ENCODE measurements around the gene KDM1A.

Gene KDM1A

GRCh38 chr1:23066075-23066474 is 46.8 kb downstream of the KDM1A start:
- DNase-seq (ENCODE audit: low spot score) (no peak), FAIRE-seq (no peak)

DNA sequence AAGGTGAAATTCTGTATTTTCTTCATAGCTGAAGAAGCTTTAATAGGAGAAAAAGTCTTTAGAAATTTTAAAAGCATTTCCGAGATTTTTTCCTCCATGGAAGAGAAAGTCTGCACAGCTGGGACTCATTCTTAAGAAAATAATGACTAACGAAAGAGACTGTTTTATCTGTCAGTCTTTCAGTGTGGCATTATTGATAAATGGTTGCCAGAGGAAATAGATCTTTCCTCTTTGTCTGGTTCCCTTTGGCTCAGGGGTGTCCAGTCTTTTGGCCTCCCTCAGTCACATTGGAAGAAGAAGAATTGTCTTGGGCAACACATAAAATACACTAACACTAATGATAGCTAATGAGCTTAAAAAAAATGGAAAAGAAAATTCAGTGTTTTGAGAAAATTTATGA is 49.9 kb downstream of the KDM1A start:
- FAIRE-seq, result no peak
- DNase-seq (ENCODE audit: low spot score), result no peak

DNA sequence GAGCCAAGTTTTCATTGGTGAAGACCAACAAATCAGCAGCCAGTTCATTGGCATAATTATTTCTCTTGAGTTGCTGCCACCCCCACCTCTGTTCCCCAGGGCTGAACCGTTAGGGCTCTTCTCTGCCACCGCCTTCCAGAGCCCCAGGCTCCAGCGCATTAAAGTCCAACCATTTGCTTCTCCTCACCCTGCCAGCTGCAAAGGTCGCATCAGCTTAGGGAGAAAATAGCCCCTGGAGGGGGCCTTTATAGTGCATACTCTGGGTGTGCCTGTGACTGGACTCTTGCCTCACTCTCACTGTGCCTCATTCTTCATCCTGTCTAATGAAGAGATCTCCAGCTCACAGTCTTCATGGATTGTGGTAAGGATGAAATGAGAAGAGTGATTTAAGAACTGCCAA is 50.4 kb downstream of the KDM1A start:
- DNase-seq (ENCODE audit: low spot score) (no peak), FAIRE-seq (no peak)

GRCh38 chr1:23074012-23074411 is 54.7 kb downstream of the KDM1A start:
- no peak for FAIRE-seq
- DNase-seq (ENCODE audit: low spot score), result no peak

GRCh38 chr1:23079025-23079424 is 59.8 kb downstream of the KDM1A start:
- no peak for DNase-seq (ENCODE audit: low spot score)
- no peak for FAIRE-seq

GRCh38 chr1:23080885-23081284 is 61.6 kb downstream of the KDM1A start:
- no peak for DNase-seq (ENCODE audit: low spot score)
- FAIRE-seq, result no peak

DNA sequence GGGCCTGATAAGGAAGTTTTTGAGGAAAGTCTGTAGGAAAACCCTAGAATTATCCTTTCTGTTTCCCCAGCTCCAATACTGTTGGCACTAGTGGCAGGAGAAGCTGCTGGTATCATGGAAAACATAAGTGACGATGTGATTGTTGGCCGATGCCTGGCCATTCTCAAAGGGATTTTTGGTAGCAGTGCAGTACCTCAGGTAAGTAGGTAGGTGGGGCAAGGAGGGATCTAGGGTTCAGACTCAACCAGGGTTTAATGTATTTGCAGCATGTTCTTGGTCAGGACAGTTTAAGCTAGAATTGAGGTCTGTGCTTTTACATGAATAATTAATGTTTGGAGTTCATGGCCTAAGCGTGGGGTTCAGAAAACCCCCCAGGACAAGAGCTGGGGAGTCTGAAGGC is 62.1 kb downstream of the KDM1A start:
- FAIRE-seq (no peak), DNase-seq (ENCODE audit: low spot score) (peak; percentile 18)

GRCh38 chr1:23083714-23084480 is 64.6 kb downstream of the KDM1A start:
- FAIRE-seq (no peak), DNase-seq (ENCODE audit: low spot score) (no peak)

GRCh38 chr1:23084880-23085279 is 65.6 kb downstream of the KDM1A start:
- FAIRE-seq (no peak), DNase-seq (ENCODE audit: low spot score) (no peak)

DNA sequence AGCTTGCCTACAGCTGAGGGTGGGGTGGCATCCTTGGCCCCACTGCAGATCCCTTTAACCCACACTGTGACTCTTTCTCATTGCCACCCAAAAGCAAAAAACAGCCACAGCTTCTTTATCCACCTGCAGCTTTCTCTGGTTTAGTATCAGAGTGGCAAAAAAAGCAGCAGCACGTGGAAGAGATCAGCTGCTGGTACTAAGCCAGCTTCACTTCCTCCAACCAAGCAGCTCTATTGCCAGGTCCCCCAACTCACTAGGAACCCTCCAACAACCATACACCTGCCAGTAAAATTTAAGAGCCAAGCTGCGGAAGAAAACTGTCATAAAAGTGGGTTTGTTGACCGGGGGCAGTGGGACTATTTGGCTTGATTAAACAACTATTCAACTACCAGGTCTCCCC is 66.4 kb downstream of the KDM1A start:
- DNase-seq (ENCODE audit: low spot score), result no peak
- FAIRE-seq, result no peak

- DNase-seq (ENCODE audit: low spot score), result no peak
- no peak for FAIRE-seq
Measured at GRCh38 chr1:23088027-23088426, 68.8 kb downstream of the KDM1A start.

DNA sequence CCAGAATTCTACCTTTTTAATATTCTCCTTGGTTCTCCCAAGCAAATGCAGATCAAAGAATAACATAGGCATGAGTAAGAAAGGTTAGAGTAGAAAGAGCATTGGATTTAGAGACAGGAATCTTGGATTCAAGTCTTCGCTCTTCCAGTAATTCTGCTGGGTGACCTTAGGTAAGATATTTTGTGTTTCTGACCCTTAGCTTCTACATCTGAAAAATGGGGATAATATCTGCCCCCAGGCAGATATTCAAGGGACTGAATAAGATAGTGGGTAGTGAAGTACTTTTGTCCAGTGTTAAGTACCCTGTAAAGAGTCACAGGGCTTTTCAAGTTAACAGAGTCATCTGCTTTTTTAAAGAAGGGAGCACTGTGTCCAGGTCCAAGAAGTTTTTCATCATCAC is 70.8 kb downstream of the KDM1A start:
- FAIRE-seq, result no peak
- DNase-seq (ENCODE audit: low spot score), result no peak

DNA sequence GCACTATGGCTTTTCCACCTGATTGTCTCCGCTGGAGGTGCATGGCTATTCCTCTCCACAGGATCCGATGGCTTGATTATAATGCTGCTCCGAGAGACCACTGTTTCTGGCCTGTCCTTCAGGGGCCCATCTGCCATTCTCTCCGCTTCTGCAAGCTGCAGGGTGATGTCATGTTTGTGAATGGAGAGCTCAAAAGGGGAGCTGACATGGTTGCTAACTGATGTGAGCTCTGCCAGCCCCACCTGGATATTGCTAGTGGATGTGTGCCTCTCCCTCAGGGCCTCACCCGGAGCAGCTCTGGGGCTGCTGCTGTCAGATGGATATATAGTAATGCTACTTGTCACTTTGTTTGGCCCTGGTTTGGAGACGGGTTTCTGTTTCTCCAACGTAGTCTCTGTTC is 72.3 kb downstream of the KDM1A start:
- FAIRE-seq (no peak), DNase-seq (ENCODE audit: low spot score) (no peak)

DNA sequence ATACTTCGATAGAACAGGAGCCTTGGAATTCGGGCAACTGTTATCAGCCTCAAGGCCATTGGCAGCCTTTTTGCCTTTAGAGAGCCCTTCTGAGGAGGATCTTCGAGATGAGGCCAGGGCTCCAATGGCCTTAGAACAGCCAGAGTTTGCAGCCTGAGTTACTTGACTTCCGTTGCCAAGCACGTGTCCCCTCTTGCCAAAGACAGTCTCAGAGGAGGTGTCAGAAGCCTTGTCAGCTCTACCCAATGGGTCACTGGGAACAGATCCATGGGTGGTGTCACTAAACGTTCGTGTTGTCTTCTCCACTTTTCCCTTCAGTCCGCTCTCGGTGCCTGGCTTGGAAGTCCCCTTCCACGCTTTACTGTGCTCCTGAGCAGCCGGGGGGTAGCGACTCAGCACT is 73.2 kb downstream of the KDM1A start:
- FAIRE-seq (no peak), DNase-seq (ENCODE audit: low spot score) (no peak)

DNA sequence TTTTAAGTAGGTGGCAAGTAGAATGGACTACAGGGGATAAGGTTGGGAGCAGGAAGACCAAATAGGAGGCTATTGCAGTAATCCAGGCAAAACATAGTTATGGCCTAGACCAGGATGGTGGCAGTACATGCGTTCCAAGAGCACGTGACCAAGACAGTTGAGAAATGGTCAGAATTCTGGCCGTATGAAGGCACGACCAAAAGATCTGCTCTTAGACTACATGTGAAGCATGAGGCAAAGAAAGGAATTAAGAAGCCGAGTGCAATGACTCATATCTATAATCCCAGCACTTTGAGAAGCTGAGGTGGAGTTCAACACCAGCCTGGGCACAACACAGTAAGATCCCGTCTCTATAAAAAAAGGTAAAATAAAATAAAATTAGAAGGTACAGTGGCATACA is 78.0 kb downstream of the KDM1A start:
- DNase-seq (ENCODE audit: low spot score) (no peak), FAIRE-seq (no peak)

GRCh38 chr1:23098463-23099170 is 79.3 kb downstream of the KDM1A start:
- DNase-seq (ENCODE audit: low spot score), result peak; percentile 64
- no peak for FAIRE-seq

DNA sequence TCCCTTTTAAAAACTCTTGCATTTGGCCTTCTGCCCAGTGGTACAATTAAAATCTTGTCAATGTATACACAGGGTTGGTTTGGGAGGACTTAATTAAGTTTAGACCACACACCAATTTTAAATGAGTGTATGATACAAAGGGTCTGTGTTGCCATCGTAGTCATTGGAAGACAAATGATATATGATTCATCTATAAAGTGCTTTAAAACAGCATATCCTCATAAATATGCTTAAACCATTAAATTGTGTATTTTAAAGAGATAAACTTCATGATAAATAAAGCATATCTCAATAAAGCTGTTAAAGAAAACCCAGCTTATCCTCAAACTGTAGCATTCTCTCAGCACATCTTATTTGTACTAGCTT is 79.9 kb downstream of the KDM1A start:
- FAIRE-seq (no peak), DNase-seq (ENCODE audit: low spot score) (no peak)

DNA sequence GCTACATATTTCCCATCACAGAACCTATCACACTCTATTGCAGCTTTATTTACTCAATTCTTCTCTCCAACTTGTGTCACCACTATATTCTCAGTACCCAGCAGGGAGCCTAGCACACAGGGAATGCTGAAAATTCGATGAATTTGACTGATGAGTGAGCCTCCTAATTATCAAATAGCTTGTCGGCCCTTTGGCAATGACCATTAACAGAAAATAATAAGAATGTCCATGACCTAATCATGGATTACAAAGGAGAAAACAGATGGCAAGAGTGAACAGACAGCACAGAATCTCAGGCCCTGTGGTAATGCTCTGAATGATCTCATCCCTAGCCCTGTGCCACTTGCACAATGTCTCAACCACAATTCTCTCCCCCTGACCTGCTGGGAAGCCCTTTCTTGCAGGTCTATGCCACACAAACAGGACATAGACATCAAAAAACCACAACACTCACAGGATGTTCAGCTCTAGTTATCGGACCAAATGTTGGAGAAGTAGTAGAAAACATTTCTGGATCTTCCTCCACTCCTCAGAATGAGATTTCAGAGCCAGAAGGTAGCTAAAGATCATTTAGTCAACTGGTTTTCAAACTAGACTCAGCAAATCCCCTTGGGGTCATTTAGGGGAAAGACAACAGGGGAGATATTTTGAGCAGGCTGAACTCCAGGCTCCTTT is 80.9 kb downstream of the KDM1A start:
- no peak for FAIRE-seq
- peak; percentile 81 for DNase-seq (ENCODE audit: low spot score)

GRCh38 chr1:23101101-23101827 is 82.0 kb downstream of the KDM1A start:
- FAIRE-seq, result no peak
- DNase-seq (ENCODE audit: low spot score), result no peak

DNA sequence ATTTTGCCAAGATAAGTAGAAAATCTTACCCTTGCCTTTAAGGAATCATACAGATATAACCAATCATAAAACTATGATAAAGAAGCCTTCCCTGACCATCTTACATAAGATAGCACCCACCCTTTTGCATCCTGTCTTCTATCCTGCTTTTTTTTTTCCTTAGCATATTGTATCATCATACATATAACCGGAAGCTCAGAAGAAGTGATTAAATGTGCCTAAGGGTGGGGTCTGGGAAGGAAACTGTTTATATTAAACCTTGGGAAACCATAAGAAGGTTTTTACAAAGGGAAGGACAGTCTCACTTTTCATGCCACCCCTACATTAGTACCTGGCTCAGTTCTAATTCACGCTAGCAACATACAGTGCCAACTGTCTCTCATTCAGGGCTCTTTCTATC is 82.6 kb downstream of the KDM1A start:
- DNase-seq (ENCODE audit: low spot score), result no peak
- FAIRE-seq, result no peak

DNA sequence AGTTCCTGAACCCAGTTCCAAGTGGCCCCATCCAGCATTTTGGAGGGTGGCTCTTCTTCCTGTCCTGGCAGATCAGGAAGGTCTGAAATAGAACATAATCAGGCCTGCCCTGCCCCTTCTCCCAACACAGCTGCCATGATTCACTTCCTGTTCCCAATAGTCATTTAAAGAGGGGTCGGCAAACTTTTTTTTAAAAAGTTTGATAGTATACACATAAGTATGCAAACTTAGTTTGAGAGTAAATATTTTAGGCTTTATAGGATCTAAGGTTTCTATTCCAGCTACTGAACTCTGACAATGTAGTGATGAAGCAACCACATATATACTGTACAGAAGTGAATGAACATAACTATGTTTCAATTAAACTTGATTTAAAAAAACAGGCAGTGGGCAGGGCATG is 83.0 kb downstream of the KDM1A start:
- peak; percentile 30 for DNase-seq (ENCODE audit: low spot score)
- FAIRE-seq, result no peak

Data from urothelium cell line (cell line).